Loucy (cell line): ENCODE measurements around the gene NAT14.

ENCODE experiments used
- H2AFZ ChIP-seq: fragments of 200-600 bp; sonication (generic); 2 replicates; pipeline ENCODE4 v1.6.0; 2016; ENCODE audit warnings: antibody characterized with exemption, mild to moderate bottlenecking, low read length, moderate library complexity
- H3F3A ChIP-seq: fragments of 200-600 bp; 2 replicates; pipeline ENCODE4 v1.6.0; 2016; ENCODE audit warnings: antibody characterized with exemption, low read depth, mild to moderate bottlenecking
- H3K27me3 ChIP-seq: fragments of 200-600 bp; sonication (generic); 2 replicates; pipeline ENCODE4 v1.6.1; 2014; ENCODE audit warnings: low read length, mild to moderate bottlenecking; ENCODE audit not compliant: insufficient read depth, poor library complexity, severe bottlenecking
- H3K36me3 ChIP-seq: fragments of 200-600 bp; sonication (generic); 2 replicates; pipeline ENCODE4 v1.6.1; 2016; ENCODE audit warnings: low read length; ENCODE audit not compliant: insufficient read depth
- H3K4me1 ChIP-seq: fragments of 200-600 bp; sonication (generic); 2 replicates; pipeline ENCODE4 v1.5.1; 2014; ENCODE audit warnings: low read length, mild to moderate bottlenecking; ENCODE audit not compliant: insufficient read depth, poor library complexity, severe bottlenecking
- H3K4me2 ChIP-seq: fragments of 200-600 bp; sonication (generic); 2 replicates; pipeline ENCODE4 v1.6.0; 2014; ENCODE audit warnings: antibody characterized with exemption, low read length, low read depth, mild to moderate bottlenecking; ENCODE audit not compliant: poor library complexity, severe bottlenecking
- H3K4me3 ChIP-seq: fragments of 200-600 bp; sonication (generic); 2 replicates; pipeline ENCODE4 v1.5.1; 2014; ENCODE audit warnings: low read length, mild to moderate bottlenecking, mixed read lengths; ENCODE audit not compliant: poor library complexity, severe bottlenecking
- H3K79me2 ChIP-seq: fragments of 200-600 bp; sonication (generic); 2 replicates; pipeline ENCODE4 v1.6.1; 2014; ENCODE audit warnings: low read length; ENCODE audit not compliant: insufficient read depth
- H3K9ac ChIP-seq: fragments of 200-600 bp; sonication (generic); 2 replicates; pipeline ENCODE4 v1.6.0; 2014; ENCODE audit warnings: mild to moderate bottlenecking, low read depth, low read length, moderate library complexity; ENCODE audit not compliant: poor library complexity, severe bottlenecking
- H3K9me2 ChIP-seq: fragments of 200-600 bp; sonication (generic); replicated peaks from 2 replicates; pipeline ENCODE4 v1.6.1; 2016; ENCODE audit warnings: low read depth, low read length, mixed read lengths
- H3K9me3 ChIP-seq: fragments of 200-600 bp; sonication (generic); 2 replicates; pipeline ENCODE4 v1.6.1; 2014; ENCODE audit warnings: mild to moderate bottlenecking, antibody characterized with exemption, low read length, low read depth; ENCODE audit not compliant: insufficient read depth
- H4K20me1 ChIP-seq: fragments of 200-600 bp; sonication (generic); 2 replicates; pipeline ENCODE4 v1.6.0; 2014; ENCODE audit warnings: antibody characterized with exemption, low read length, mild to moderate bottlenecking; ENCODE audit not compliant: insufficient read depth, poor library complexity, severe bottlenecking
- CTCF ChIP-seq: fragments of 200-600 bp; sonication (generic); conservative IDR thresholded peaks from 2 replicates; pipeline ENCODE4 v1.5.1; 2014; ENCODE audit warnings: mild to moderate bottlenecking, antibody characterized with exemption, low read length
- EZH2phosphoT487 ChIP-seq: fragments of 200-600 bp; IDR thresholded peaks from 2 replicates; pipeline ENCODE4 v1.6.1; 2018; ENCODE audit warnings: antibody characterized with exemption, mild to moderate bottlenecking, moderate library complexity, borderline replicate concordance

NAT14 gene

DNA sequence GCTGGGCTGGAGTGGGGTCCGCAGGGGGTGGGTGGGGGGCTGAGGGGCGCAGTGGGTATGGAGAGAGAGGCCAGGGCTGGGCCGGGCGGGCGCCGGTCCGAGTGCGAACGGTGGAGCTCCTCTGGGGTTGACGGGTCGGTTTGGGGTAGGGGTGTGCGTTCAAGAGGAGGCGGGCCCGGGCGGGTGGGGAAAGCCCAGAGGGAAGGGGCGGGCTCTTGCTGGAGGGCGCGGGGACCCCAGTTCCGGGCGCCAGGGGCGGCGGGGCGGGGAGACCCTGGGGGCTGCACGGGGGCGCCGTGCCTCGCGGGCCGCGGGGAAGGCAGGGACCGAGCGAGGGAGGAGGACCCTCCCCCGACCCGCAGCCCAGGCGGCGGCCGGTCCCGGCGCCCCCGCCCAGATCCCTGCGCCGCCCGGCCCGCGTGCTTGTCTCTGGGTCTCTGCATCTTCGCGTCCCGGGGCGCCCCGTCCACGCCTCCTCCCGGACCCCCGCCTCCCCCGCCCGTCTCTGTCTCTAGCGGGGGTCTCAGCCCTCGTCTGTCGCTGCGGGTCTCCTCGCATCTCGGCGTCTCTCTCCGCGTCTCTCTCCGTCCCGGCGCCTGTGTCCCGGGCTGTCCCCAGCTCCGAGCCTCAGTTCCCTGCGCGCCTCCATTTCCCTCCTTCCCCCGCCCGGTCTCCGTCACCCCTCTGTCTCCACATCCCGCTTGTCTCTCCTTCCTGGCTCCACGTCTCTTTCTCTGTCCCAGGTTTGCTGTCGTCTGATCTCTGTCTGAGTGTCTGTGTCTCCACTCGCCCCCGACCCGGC is 33.6 kb upstream of the NAT14 start:
- no peak overlapping the region for H3K4me3 ChIP-seq
- no peaks in the 10 kb centered on the region for H3F3A ChIP-seq
- H3K79me2 ChIP-seq: no peaks in the 10 kb centered on the region
- H3K27me3 ChIP-seq: no peaks in the 10 kb centered on the region
- no peaks in the 10 kb centered on the region for H3K9me3 ChIP-seq
- TF ChIP-seq EZH2phosphoT487 (no peak), CTCF (no peak)
- H3K4me1 ChIP-seq: no peaks in the 10 kb centered on the region
- no peak overlapping the region for H3K4me2 ChIP-seq
- H2AFZ ChIP-seq: no peak overlapping the region
- no peak overlapping the region for H3K9ac ChIP-seq
- no peaks in the 10 kb centered on the region for H4K20me1 ChIP-seq
- H3K9me2 ChIP-seq: no peaks in the 10 kb centered on the region
- no peaks in the 10 kb centered on the region for H3K36me3 ChIP-seq

GRCh38 chr19:55451965-55452748 is 32.8 kb upstream of the NAT14 start:
- TF ChIP-seq CTCF (no peak), EZH2phosphoT487 (no peak)
- no peak overlapping the region for H3K4me3 ChIP-seq
- no peaks in the 10 kb centered on the region for H3K4me1 ChIP-seq
- no peak overlapping the region for H2AFZ ChIP-seq
- no peak overlapping the region for H3K9ac ChIP-seq
- no peaks in the 10 kb centered on the region for H3K36me3 ChIP-seq
- H3K9me2 ChIP-seq: no peaks in the 10 kb centered on the region
- H3K4me2 ChIP-seq: no peak overlapping the region
- H3K79me2 ChIP-seq: no peaks in the 10 kb centered on the region; the same call in 1 of the 2 replicates
- no peaks in the 10 kb centered on the region for H3K9me3 ChIP-seq
- no peaks in the 10 kb centered on the region for H3K27me3 ChIP-seq
- no peaks in the 10 kb centered on the region for H4K20me1 ChIP-seq
- no peaks in the 10 kb centered on the region for H3F3A ChIP-seq

GRCh38 chr19:55452749-55453346 is 32.1 kb upstream of the NAT14 start:
- Histone ChIP-seq H3K4me3 (no peak overlapping the region), H4K20me1 (no peaks in the 10 kb centered on the region), H2AFZ (no peak overlapping the region), H3K9ac (no peak overlapping the region), H3K79me2 (no peaks in the 10 kb centered on the region; the same call in 1 of the 2 replicates), H3K27me3 (no peaks in the 10 kb centered on the region), H3F3A (no peaks in the 10 kb centered on the region), H3K9me2 (no peaks in the 10 kb centered on the region), H3K36me3 (no peaks in the 10 kb centered on the region), H3K4me2 (no peak overlapping the region), H3K9me3 (no peaks in the 10 kb centered on the region), H3K4me1 (no peaks in the 10 kb centered on the region)
- TF ChIP-seq CTCF: no peak
- TF ChIP-seq EZH2phosphoT487: no peak
